ENCODE measurements around the gene CCDC40.

The CCDC40 gene

DNA sequence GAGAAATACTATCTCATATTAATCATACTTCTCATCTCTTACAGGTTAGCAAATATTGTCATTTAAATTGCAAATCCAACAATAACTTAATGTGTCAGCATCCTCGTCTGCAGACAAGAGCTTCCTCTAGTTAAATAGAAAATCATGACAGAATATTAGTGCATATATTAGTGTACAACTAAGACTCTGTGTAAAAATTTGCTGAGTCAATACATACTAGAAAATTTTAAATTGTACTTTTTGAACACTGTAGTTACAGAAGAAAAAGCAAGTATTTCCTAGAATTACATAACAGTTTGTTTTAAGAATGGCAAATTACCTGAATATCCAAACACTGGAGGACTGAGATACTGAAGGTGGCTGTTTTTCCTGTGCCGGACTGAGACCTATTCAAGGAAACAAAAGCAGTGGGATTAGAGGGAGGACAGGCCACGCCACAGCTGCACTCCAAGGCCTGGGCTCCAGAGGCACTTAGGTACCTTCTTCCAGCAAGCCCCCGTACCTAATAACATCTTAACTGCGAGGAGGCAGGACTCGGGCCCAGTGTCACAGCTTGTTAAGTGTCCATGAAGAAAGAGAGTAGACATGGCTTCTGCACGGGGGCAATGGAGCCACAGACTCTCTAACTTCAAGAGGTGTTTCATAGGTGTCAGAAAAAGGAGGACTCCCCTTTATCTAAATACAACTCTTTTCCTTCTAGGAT lies 105.2 kb downstream of the CCDC40 start:
- no peak for DNase-seq (ENCODE audit: low spot score)

DNA sequence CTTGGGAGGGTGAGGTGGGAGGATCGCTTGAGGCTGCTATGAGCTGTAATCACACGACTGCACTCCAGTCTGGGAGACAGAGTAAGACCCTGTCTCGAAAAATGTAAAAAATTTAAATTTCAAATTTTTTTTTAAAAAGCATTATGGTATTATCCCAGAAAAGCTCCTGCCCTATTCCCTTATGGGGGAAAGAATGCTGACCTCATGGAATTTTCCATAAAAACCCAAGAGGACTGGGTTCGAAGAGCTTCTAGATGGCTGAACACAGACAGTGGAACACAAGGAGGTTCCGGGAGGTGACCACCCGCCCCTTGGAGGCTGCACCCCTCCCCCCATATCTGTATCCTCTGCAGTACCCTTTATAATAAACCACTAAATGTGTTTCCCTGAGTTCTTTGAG lies 106.5 kb downstream of the CCDC40 start:
- DNase-seq (ENCODE audit: low spot score), result no peak

DNA sequence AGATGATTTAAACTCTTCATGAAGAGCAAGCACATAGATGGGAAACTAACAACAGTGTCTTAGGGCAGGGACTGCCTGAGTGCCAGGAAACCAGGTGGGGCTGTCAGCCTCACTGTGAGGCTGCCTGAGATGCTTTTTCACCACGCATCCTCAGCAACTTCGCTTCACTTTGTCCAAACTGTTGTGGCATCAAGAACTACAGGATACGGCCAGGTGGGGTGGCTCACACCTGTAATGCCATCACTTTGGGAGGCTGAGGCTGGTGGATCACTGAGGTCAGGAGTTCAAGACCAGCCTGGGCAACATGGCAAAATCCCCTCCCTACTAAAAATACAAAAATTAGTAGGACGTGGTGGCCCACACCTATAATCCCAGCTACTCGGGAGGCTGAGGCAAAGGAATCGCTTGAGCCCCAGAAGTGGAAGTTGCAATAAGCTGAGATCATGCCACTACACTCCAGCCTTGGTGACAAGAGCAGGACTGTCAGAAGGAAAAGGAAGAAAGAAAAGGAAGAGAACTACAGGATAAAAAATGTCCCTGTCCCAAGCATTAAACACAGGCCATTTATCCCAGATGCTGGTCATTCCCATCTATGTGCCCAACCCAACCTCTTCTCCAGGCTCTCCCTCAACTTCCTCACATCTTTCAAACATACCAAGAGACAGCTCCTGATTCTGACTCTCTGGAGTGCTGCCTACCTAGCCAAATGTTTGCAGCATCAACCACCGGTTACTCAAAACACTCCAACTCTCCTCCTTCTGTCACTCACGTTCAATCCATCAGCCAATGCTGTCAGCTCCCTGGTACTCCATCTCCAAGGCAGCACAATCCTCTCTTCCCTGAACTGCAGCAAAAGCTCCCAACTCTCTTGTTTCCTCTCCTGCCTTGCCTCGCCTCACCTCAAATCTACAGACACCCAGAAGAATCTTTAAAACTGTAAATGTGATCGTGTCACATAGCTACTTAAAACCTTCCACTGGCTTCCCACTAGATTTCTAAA lies 108.9 kb downstream of the CCDC40 start:
- DNase-seq (ENCODE audit: low spot score), result no peak

DNA sequence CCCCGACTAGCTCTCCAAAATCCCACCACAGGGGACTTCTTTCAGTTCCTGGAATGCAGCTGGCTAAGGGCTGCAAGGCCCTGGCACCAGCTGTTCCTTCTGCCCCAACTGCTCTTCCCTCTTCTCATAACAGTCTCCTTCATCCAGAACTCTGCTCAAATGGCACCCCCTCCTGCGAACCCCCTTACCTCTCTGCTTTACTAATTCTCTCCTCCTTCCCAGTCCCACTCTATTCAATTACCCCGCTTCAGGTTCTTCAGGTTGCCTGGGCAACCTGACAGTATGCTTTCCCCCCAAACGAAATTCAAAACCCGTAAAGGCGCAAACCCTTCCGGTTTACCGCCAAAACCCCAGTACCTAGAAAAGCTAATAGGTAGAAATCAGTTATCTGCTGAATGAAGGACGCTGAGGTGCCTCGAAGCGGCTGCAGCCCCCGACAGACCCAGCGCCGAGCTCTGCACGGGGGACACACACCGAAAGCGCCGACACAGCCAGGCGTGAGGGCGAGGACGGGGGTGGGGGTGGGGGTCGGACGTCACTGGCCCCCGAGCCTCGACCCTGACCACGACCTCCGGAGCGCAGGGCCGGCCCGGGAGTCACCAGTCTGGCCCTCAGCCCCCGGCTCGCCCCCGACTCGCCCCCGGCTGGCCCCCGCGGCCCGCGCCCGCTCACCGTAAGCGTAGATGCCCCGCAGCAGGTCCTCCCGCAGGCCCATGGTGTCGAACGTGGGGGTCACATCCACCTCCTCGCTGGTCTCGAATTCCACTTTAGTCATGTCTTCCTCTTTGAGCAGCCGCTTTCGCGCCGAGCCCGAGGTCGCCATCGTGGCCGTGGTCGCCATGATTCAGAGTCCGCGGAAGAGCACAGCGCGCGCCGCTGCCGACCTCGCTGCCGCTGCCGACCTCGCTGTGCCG lies 109.9 kb downstream of the CCDC40 start:
- DNase-seq (ENCODE audit: low spot score), result no peak

DNA sequence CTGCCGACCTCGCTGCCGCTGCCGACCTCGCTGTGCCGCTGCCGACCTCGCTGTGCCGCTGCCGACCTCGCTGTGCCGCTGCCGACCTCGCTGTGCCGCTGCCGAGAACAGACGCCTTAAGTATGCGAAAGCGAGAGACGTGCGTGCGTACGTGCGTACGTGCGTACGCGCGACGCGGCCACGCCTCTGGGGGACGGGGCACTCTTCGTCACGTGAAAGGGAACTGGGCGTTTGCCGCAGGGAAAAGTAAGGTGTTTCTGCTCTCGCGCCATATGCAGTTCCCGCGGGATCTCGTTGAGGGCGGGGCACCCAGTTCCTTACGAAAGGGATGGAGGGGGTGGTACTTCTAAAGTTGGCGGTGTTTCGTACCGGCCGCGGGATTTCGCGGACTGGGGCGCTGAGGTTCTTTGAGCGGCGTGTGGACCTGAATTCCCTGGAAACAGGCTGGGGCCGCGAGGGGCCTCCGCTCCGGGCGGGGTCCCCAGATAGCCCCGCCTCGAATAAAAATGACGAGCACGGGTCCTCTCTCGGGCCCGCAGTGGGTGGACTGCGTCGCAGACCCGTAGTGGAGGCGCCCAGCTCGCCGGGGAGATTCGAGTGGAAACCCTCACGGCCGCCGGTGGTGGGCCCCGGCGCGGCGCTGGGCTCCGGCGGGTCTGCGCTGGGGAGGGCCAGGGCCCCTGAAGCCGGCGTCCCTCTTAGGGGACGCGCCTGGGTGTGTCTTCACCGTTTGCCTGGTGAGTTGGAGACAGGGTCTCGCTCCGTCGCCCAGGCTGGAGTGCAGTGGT lies 110.8 kb downstream of the CCDC40 start, which contains the start of gene EIF4A3:
EIF4A3 (minus strand) TSS at position 94 of the 788 bp plus-strand sequence. CDS start 167 bp downstream, outside the sequence.
- DNase-seq (ENCODE audit: low spot score), result peak; percentile 95
